ENCODE data around the gene LRRC58. TPM values are rescaled to one million over a fixed set of nuclear protein-coding genes. Genes with fewer than 3 reads are reported as not detected.

Gene LRRC58
- total RNA-seq, 2 experiments from 2014 or later = 24.1 to 30.2 TPM

GRCh38 chr3:120280026-120280425 lies 69.1 kb downstream of the LRRC58 start:
- no peak overlapping the region for H3K4me2 ChIP-seq (ENCODE audit: low read length)

GRCh38 chr3:120276767-120277166 lies 72.4 kb downstream of the LRRC58 start:
- Histone ChIP-seq H3K4me2 (ENCODE audit: low read length) (no peak overlapping the region), H3K9me2 (ENCODE audit: insufficient read depth, low read length) (no peaks in the 10 kb centered on the region), H3K4me3 (ENCODE audit: low read depth, low read length, poor library complexity, severe bottlenecking) (no peak overlapping the region), H4K20me1 (ENCODE audit: insufficient read depth, low read length) (no peaks in the 10 kb centered on the region), H3K79me2 (ENCODE audit: insufficient read depth, low read depth, low read length) (no peaks in the 10 kb centered on the region), H3K9me3 (ENCODE audit: low read length) (no peaks in the 10 kb centered on the region), H3K27ac (ENCODE audit: low read depth, low read length, poor library complexity, severe bottlenecking) (no peak overlapping the region), H3K4me1 (ENCODE audit: insufficient read depth, low read length, poor library complexity, severe bottlenecking) (no peaks in the 10 kb centered on the region), H2AFZ (ENCODE audit: low read length) (no peak overlapping the region), H3K36me3 (ENCODE audit: insufficient read depth, low read length) (no peaks in the 10 kb centered on the region)
- no peak for TF ChIP-seq CTCF (conservative IDR thresholded peaks at IDR 0.05; ENCODE audit: low read length)
- TF ChIP-seq EZH2phosphoT487 (IDR thresholded peaks at IDR 0.05; ENCODE audit: borderline replicate concordance, low read depth, low read length) = no peak
- POLR2A ChIA-PET = no interaction called here
- no peak for DNase-seq (ENCODE audit: low spot score)
- intact Hi-C loops (cut with micrococcal nuclease; ENCODE audit: unreplicated experiment) = no loop called here
- BruUV-seq (replicated peaks) = no TSS peak
- CTCF ChIA-PET (ENCODE audit: unreplicated experiment) = no interaction called here

More at GRCh38 chr3:120280026-120280425, 69.1 kb downstream of the LRRC58 start:
- intact Hi-C loops (cut with micrococcal nuclease; ENCODE audit: unreplicated experiment) = no loop called here
- no peak overlapping the region for H2AFZ ChIP-seq (ENCODE audit: low read length)
- ChIA-PET POLR2A (no interaction called here), CTCF (ENCODE audit: unreplicated experiment) (no interaction called here)
- no peaks in the 10 kb centered on the region for H3K36me3 ChIP-seq (ENCODE audit: insufficient read depth, low read length)
- H3K4me3 ChIP-seq (ENCODE audit: low read depth, low read length, poor library complexity, severe bottlenecking) = no peak overlapping the region
- H3K4me1 ChIP-seq (ENCODE audit: insufficient read depth, low read length, poor library complexity, severe bottlenecking) = no peaks in the 10 kb centered on the region
- H3K9me2 ChIP-seq (ENCODE audit: insufficient read depth, low read length) = no peaks in the 10 kb centered on the region
- no peaks in the 10 kb centered on the region for H3K9me3 ChIP-seq (ENCODE audit: low read length)
- no peak for TF ChIP-seq CTCF (conservative IDR thresholded peaks at IDR 0.05; ENCODE audit: low read length)
- no peak for TF ChIP-seq EZH2phosphoT487 (IDR thresholded peaks at IDR 0.05; ENCODE audit: borderline replicate concordance, low read depth, low read length)
- BruUV-seq (replicated peaks) = no TSS peak
- no peaks in the 10 kb centered on the region for H3K79me2 ChIP-seq (ENCODE audit: insufficient read depth, low read depth, low read length)
- no peak overlapping the region for H3K27ac ChIP-seq (ENCODE audit: low read depth, low read length, poor library complexity, severe bottlenecking)
- no peak for DNase-seq (ENCODE audit: low spot score)
- H4K20me1 ChIP-seq (ENCODE audit: insufficient read depth, low read length) = no peaks in the 10 kb centered on the region

- CTCF ChIA-PET (ENCODE audit: unreplicated experiment) = no interaction called here
- no peak for TF ChIP-seq EZH2phosphoT487 (IDR thresholded peaks at IDR 0.05; ENCODE audit: borderline replicate concordance, low read depth, low read length)
- TF ChIP-seq CTCF (conservative IDR thresholded peaks at IDR 0.05; ENCODE audit: low read length) = no peak
Observed at GRCh38 chr3:120275618-120276017, 73.5 kb downstream of the LRRC58 start.

More at GRCh38 chr3:120275618-120276017, 73.5 kb downstream of the LRRC58 start:
- no peak overlapping the region for H3K27ac ChIP-seq (ENCODE audit: low read depth, low read length, poor library complexity, severe bottlenecking)
- no peak overlapping the region for H2AFZ ChIP-seq (ENCODE audit: low read length)
- no peaks in the 10 kb centered on the region for H3K79me2 ChIP-seq (ENCODE audit: insufficient read depth, low read depth, low read length)
- H3K4me1 ChIP-seq (ENCODE audit: insufficient read depth, low read length, poor library complexity, severe bottlenecking) = no peaks in the 10 kb centered on the region
- H3K9me2 ChIP-seq (ENCODE audit: insufficient read depth, low read length) = no peaks in the 10 kb centered on the region
- H3K9me3 ChIP-seq (ENCODE audit: low read length) = no peaks in the 10 kb centered on the region
- no TSS peak for BruUV-seq (replicated peaks)
- no peaks in the 10 kb centered on the region for H3K36me3 ChIP-seq (ENCODE audit: insufficient read depth, low read length)
- H3K4me2 ChIP-seq (ENCODE audit: low read length) = no peak overlapping the region
- H4K20me1 ChIP-seq (ENCODE audit: insufficient read depth, low read length) = no peaks in the 10 kb centered on the region
- intact Hi-C loops (cut with micrococcal nuclease; ENCODE audit: unreplicated experiment) = no loop called here
- POLR2A ChIA-PET = no interaction called here
- no peak for DNase-seq (ENCODE audit: low spot score)
- no peak overlapping the region for H3K4me3 ChIP-seq (ENCODE audit: low read depth, low read length, poor library complexity, severe bottlenecking)
